ENCODE data around the gene RSBN1. TPM values are rescaled to one million over a fixed set of nuclear protein-coding genes. Genes with fewer than 3 reads are reported as not detected.

Gene RSBN1
- total RNA-seq, 4 donors from 2014 or later = 13.3 to 24.6 (median 17.5) TPM

DNA sequence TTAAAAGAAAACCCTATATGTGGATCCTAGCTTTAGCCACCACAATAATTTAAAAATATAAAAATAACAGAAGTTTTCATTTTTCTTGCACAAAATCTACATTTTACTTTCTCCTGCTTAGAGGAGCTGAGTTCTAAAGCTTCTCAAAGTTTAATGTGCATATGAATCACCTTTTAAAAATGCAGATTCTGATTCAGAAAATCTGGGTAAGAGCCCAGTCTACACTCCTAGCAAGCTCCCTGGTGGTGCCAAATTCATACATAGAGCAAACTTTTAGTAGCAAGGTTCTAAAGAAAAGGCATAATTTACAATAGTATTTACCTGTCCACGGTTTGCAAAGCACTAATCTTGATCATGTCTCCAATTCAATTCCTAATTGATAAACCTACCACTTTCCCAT, 19.3 kb downstream of the RSBN1 start:
- ATAC-seq (ENCODE audit: low FRiP score) = no peak
- TF ChIP-seq, protein P1, sequence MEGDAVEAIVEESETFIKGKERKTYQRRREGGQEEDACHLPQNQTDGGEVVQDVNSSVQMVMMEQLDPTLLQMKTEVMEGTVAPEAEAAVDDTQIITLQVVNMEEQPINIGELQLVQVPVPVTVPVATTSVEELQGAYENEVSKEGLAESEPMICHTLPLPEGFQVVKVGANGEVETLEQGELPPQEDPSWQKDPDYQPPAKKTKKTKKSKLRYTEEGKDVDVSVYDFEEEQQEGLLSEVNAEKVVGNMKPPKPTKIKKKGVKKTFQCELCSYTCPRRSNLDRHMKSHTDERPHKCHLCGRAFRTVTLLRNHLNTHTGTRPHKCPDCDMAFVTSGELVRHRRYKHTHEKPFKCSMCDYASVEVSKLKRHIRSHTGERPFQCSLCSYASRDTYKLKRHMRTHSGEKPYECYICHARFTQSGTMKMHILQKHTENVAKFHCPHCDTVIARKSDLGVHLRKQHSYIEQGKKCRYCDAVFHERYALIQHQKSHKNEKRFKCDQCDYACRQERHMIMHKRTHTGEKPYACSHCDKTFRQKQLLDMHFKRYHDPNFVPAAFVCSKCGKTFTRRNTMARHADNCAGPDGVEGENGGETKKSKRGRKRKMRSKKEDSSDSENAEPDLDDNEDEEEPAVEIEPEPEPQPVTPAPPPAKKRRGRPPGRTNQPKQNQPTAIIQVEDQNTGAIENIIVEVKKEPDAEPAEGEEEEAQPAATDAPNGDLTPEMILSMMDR (IDR thresholded peaks at IDR 0.05) = no peak
- no peak for DNase-seq (ENCODE audit: low spot score)

DNA sequence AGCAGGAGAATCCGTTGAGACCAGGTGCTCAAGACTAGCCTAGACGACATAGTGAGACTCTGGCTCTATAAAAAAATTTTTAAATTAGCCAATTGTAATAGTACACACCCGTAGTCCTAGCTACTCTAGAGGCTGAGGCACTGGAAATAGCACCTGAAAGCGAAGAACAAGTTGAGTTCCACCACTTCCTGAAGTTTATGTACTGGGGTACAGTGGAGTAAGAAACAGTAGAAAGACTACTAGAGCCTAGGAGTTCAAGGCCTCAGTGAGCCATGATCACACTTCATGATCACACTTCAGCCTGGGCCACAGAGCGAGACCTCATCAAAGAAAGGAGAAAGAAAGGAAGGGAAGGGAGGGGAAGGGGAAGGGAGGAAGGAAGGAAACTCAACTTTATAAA, 19.8 kb downstream of the RSBN1 start:
- TF ChIP-seq, protein P1 (IDR thresholded peaks at IDR 0.05) = no peak
- no peak for DNase-seq (ENCODE audit: low spot score)
- ATAC-seq (ENCODE audit: low FRiP score) = no peak

DNA sequence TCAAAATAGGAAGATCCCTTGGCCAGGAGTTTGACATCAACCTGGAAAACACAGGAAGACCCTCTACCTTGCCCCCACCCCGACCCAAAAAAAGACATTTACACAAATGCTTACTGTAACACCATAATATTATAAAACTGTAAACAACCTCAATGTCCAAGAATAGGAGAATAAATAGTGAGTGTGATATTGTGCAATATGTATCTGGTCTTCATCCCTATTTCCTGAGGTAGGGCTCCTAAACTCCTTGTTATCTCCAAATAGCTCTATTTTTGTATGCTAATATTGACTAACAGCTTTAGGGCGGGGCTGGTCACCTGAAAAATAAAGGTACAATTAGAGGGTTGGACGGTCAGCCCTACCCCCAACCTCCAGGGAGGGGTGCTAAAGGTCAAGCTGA, 23.5 kb downstream of the RSBN1 start:
- no peak for DNase-seq (ENCODE audit: low spot score)
- ATAC-seq (ENCODE audit: low FRiP score) = no peak
- TF ChIP-seq, protein P1 (IDR thresholded peaks at IDR 0.05) = no peak

DNA sequence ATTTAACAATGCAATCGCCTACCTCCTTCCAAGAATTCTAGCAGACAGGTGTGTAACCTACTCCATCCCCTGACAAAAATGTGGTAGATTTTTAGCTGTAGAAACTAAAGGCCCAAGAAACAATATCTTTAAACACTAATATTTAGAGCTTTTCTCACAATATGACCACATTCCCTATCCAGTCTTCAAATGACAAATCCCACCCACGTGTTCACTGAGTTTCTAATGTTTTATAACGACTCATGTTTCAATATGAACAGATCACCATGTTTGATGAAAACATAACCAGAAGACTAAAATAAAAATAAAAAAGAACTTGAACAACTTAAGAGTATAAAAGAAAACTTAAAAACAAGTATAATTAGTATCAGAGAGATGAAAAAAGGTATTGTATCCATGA, 24.6 kb downstream of the RSBN1 start:
- ATAC-seq (ENCODE audit: low FRiP score) (no peak), DNase-seq (ENCODE audit: low spot score) (no peak)
- TF ChIP-seq, protein P1 (IDR thresholded peaks at IDR 0.05) = no peak

DNA sequence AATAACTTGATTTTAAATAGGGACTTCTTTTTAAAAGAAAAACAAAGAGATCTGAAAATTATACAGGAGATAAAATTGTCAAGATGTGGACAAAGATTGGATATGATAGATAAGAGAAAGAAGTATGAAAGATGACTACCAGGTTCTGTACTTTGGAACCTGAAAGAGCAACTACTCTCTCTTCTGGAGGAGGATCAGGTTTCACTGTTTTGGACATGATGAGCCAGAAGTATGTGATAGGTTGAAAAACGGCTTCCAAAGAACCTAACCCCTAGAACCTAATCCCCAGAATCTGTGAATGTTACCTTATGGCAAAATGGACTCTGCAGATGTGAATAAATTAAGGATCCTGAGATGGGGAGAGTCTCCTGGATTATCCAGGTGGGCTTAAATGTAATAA, 26.2 kb downstream of the RSBN1 start:
- ATAC-seq (ENCODE audit: low FRiP score) (no peak), DNase-seq (ENCODE audit: low spot score) (no peak)
- TF ChIP-seq, protein P1 (IDR thresholded peaks at IDR 0.05) = no peak

DNA sequence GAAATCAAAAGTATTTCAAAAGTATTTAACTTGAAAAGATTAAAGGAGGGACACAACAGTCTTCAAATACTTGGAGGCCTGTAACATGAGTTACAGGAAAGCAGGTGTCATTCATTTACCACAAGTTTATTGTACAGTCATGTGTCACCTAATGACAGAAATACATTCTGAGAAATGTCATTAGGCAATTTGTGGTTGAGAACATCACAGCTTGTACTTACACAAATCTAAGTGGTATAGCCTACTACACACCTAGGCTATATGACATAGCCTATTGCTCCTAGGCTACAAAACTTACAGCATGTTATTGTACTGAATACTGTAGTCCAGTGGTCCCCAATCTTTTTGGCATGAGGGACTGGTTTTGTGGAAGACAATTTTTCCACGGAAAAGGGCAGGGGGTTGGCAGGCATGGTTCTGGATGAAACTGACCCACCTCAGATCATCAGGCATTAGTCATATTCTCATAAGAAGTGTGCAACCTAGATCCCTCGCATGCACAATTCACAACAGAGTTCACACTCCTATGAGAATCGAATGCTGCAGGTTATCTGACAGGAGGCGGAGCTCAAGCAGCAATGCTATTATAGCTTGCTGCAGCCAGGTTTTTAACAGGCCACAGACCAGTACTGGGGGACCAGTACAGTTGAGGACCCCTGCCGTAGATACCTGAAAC, 28.0 kb downstream of the RSBN1 start:
- TF ChIP-seq, protein P1 (IDR thresholded peaks at IDR 0.05) = no peak
- ATAC-seq (ENCODE audit: low FRiP score) (peak; percentile 16), DNase-seq (ENCODE audit: low spot score) (no peak)
